ENCODE results near the gene SKAP1.

- TF ChIP-seq CTCF (IDR thresholded peaks at IDR 0.05; ENCODE audit: insufficient read depth, low read length, poor library complexity, severe bottlenecking), result no peak
- TF ChIP-seq EZH2phosphoT487 (conservative IDR thresholded peaks at IDR 0.05; ENCODE audit: low read length), result no peak
These were observed 103.7 kb downstream of the SKAP1 start for GRCh38 chr17:48326310-48326709.

Data from SU-DHL-6 (cell line).